ENCODE data around the gene ME3. TPM values are rescaled to one million over a fixed set of nuclear protein-coding genes. Genes with fewer than 3 reads are reported as not detected.
A peak's percentile ranks its signal among the peaks of the same experiment; 100 is the strongest.
"Not testable (repeated sequence)": the region's sequence is repeated elsewhere in the genome, so short reads cannot be mapped to it uniquely, and the experiment has no call there.

The ME3 gene
- total RNA-seq, 2 donors from 2014 or later = 62.4 to 62.5 TPM

DNA sequence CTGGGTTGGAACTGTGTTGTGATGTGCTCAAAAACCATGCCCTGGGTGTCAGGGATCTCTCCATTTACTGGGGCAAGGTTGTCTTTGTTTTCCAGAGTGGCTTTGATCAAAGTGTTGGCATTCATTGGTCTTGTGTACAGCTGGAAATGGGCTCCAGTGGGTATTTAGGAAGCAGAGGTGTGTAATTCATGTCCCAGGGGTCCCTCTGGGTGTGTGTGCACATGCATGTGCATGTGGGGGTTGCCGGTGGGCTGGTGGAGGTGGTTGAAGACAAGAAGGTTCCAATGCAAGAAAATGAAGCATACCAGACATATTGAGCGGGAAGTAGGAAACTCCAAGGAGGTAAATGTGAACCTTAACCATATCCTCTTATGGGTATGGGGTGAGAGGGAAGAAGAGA, 121.7 kb downstream of the ME3 start:
- H3K9me3 ChIP-seq = no peaks in the 10 kb centered on the region
- H3K36me3 ChIP-seq = no peaks in the 10 kb centered on the region
- peak overlapping the region; percentile 2 to 4 for H3K27ac ChIP-seq
- no peak for DNase-seq (ENCODE audit: low spot score)
- ATAC-seq (ENCODE audit: insufficient number of reproducible peaks, low FRiP score, low read depth) = no peak
- TF ChIP-seq, protein P1, sequence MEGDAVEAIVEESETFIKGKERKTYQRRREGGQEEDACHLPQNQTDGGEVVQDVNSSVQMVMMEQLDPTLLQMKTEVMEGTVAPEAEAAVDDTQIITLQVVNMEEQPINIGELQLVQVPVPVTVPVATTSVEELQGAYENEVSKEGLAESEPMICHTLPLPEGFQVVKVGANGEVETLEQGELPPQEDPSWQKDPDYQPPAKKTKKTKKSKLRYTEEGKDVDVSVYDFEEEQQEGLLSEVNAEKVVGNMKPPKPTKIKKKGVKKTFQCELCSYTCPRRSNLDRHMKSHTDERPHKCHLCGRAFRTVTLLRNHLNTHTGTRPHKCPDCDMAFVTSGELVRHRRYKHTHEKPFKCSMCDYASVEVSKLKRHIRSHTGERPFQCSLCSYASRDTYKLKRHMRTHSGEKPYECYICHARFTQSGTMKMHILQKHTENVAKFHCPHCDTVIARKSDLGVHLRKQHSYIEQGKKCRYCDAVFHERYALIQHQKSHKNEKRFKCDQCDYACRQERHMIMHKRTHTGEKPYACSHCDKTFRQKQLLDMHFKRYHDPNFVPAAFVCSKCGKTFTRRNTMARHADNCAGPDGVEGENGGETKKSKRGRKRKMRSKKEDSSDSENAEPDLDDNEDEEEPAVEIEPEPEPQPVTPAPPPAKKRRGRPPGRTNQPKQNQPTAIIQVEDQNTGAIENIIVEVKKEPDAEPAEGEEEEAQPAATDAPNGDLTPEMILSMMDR (IDR thresholded peaks at IDR 0.05) = no peak
- H3K4me3 ChIP-seq = no peak overlapping the region
- no peaks in the 10 kb centered on the region for H3K27me3 ChIP-seq (replicated peaks; ENCODE audit: insufficient read depth)
- peaks cover 17 to 48% of the 10 kb centered on the region in 2 donors for H3K4me1 ChIP-seq (ENCODE audit: control insufficient read depth in 1 of 2, low read depth in 2 of 2)

DNA sequence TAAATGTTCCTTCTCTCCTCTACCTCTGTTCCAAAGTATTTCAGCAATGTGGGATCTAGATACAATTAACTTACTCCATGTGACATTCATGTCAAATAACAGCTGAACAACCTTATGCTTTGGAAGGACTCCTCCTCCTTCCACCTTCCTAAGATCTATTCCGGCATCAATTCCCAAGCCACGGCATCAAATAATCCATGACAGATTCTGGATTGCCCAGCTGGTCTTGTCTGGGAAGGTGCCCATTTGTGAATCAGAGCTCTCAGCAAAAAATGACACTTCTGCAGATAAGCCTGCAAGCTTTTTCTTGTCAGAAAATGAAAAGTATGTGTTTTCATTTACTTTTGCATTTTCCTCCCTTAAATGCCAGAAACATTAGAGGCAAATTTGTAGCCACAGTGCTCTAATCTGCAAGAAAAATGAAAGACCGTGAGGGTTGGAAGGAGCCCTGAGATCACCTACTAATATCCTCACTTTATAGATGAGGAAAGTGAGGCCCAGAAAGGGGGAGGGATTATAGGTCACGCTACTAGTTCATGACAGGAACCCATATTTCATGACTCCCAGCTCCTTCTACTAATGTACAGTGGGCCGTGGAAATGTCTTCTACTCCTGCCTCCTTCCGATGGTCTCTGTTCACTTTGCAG, 124.0 kb downstream of the ME3 start:
- no peaks in the 10 kb centered on the region for H3K36me3 ChIP-seq
- H3K4me3 ChIP-seq = peak overlapping the region; percentile 24
- no peak for DNase-seq (ENCODE audit: low spot score)
- TF ChIP-seq, protein P1 (IDR thresholded peaks at IDR 0.05) = no peak
- peak overlapping the region; percentile 74 to 75 for H3K27ac ChIP-seq
- no peaks in the 10 kb centered on the region for H3K9me3 ChIP-seq
- H3K27me3 ChIP-seq (replicated peaks; ENCODE audit: insufficient read depth) = no peaks in the 10 kb centered on the region
- peaks cover 17 to 48% of the 10 kb centered on the region in 2 donors for H3K4me1 ChIP-seq (ENCODE audit: control insufficient read depth in 1 of 2, low read depth in 2 of 2)
- no peak for ATAC-seq (ENCODE audit: insufficient number of reproducible peaks, low FRiP score, low read depth)

DNA sequence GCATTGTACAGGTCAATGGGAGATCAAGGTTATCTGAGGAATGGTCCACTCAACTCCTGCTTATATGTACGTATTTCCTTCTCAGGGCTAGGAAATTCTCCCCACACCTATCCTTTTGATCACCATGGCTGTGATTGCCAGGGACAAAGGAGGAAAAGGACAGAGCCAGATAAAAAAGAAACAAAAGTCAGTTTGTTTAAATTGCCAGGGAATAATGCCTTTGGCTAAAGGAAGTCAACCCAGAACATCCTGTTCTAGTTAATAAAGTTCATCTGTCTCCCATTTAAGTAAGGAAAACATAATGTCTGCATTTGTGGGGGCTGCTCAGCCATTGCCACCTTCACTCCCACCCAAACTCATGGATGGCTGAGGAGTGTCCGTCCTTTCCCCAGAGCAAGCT, 124.7 kb downstream of the ME3 start:
- H3K9me3 ChIP-seq = no peaks in the 10 kb centered on the region
- ATAC-seq (ENCODE audit: insufficient number of reproducible peaks, low FRiP score, low read depth) (no peak), DNase-seq (ENCODE audit: low spot score) (no peak)
- no peaks in the 10 kb centered on the region for H3K27me3 ChIP-seq (replicated peaks; ENCODE audit: insufficient read depth)
- no peaks in the 10 kb centered on the region for H3K36me3 ChIP-seq
- H3K4me3 ChIP-seq = peak overlapping the region; percentile 24
- peaks cover 17 to 48% of the 10 kb centered on the region in 2 donors for H3K4me1 ChIP-seq (ENCODE audit: control insufficient read depth in 1 of 2, low read depth in 2 of 2)
- TF ChIP-seq, protein P1 (IDR thresholded peaks at IDR 0.05) = no peak
- peak overlapping the region; percentile 74 to 75 for H3K27ac ChIP-seq

DNA sequence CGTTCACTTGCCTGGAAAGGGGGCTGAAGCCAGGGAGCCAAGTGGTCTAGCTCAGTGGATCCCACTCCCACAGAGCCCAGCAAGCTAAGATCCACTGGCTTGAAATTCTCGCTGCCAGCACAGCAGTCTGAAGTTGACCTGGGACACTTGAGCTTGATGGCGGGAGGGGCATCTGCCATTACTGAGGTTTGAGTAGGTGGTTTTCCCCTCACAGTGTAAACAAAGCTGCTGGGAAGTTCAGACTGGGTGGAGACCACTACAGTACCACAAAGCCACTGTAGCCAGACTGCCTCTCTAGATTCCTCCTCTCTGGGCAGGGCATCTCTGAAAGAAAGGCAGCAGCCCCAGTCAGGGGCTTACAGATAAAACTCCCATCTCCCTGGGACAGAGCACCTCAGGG, 131.1 kb downstream of the ME3 start:
- not testable (repeated sequence) for H3K27me3 ChIP-seq (replicated peaks; ENCODE audit: insufficient read depth); H3K4me1 ChIP-seq (ENCODE audit: control insufficient read depth in 1 of 2, low read depth in 2 of 2); H3K27ac ChIP-seq; H3K36me3 ChIP-seq; H3K9me3 ChIP-seq; DNase-seq (ENCODE audit: low spot score); ATAC-seq (ENCODE audit: insufficient number of reproducible peaks, low FRiP score, low read depth); H3K4me3 ChIP-seq

DNA sequence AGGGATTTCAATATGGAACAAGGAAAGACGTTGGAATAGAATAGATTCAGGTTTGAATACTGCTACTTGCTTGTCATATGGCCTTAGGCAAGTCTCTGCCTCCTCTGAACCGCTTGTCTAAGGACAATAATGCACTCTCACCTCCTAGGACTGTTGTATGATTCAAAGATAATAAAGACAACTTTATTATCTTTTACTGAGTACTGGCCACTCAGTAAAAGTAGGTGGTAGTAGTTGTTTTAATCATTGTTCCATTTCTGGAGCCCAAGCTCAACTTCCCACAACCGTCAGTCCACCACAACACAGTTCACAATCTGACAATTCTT, 134.2 kb downstream of the ME3 start:
- Histone ChIP-seq H3K4me1 (ENCODE audit: control insufficient read depth in 1 of 2, low read depth in 2 of 2) (no peaks in the 10 kb centered on the region), H3K9me3 (peaks cover 3% of the 10 kb centered on the region), H3K4me3 (no peak overlapping the region), H3K27ac (no peak overlapping the region), H3K27me3 (replicated peaks; ENCODE audit: insufficient read depth) (no peaks in the 10 kb centered on the region), H3K36me3 (no peaks in the 10 kb centered on the region)
- no peak for ATAC-seq (ENCODE audit: insufficient number of reproducible peaks, low FRiP score, low read depth)
- TF ChIP-seq, protein P1 (IDR thresholded peaks at IDR 0.05) = no peak
- DNase-seq (ENCODE audit: low spot score) = no peak

Data from thoracic aorta (tissue), 2 donors.